IMR-90 (cell line): ENCODE measurements around the gene LFNG. TPM values are rescaled to one million over a fixed set of nuclear protein-coding genes. Genes with fewer than 3 reads are reported as not detected.

Experiments
- ATAC-seq: fragments of 200-7000 bp; cut with Tn5 transposase; 2 replicates; pipeline ENCODE4 v1.9.1; 2020; ENCODE audit warnings: low read depth, mild to moderate bottlenecking, moderate library complexity
- BruUV-seq: library from RNA; stranded (reverse); fragments of 400-500 nt; replicated peaks from 2 replicates; lab custom pipeline; 2021; lab: Mats Ljungman, UMichigan
- CTCF ChIA-PET: fragments of 300-600 bp; formaldehyde crosslinking; extraction: SDS; loops from one replicate; lab custom pipeline; 2021; ENCODE audit warnings: antibody characterized with exemption; lab: Yijun Ruan, JAX
- POLR2A ChIA-PET: fragments of 300-600 bp; sonication (Branson Sonifier 250); formaldehyde crosslinking; loops from one replicate; lab custom pipeline; 2022; ENCODE audit warnings: antibody characterized with exemption; ENCODE audit not compliant: unreplicated experiment; lab: Charles Lee
- DNase-seq: peaks from one replicate; pipeline ENCODE4 v3.0.0; 2013
- H2AFZ ChIP-seq: replicated peaks from 2 replicates; pipeline ENCODE3; 2013; ENCODE audit warnings: low read length, mild to moderate bottlenecking; ENCODE audit not compliant: poor library complexity
- H2AK5ac ChIP-seq: 2 replicates; pipeline ENCODE4 v1.6.1; 2013; ENCODE audit warnings: low read depth, low read length, inconsistent platforms
- H2AK9ac ChIP-seq: replicated peaks from 2 replicates; pipeline ENCODE3; 2013; ENCODE audit warnings: mild to moderate bottlenecking, low read depth, low read length, moderate library complexity; ENCODE audit not compliant: poor library complexity
- H2BK120ac ChIP-seq: 2 replicates; pipeline ENCODE4 v1.6.1; 2013; ENCODE audit warnings: low read depth, low read length, inconsistent platforms
- H2BK15ac ChIP-seq: 3 replicates; pipeline ENCODE4 v1.6.1; 2013; ENCODE audit warnings: low read depth, low read length, inconsistent platforms
- H2BK20ac ChIP-seq: 2 replicates; pipeline ENCODE4 v1.6.1; 2013; ENCODE audit warnings: low read depth, mild to moderate bottlenecking, inconsistent platforms, low read length, moderate library complexity
- H2BK5ac ChIP-seq: 2 replicates; pipeline ENCODE4 v1.6.1; 2013; ENCODE audit warnings: mild to moderate bottlenecking, low read depth, low read length, inconsistent platforms; ENCODE audit not compliant: poor library complexity, severe bottlenecking
- H3K14ac ChIP-seq: replicated peaks from 2 replicates; pipeline ENCODE4 v1.6.1; 2013; ENCODE audit warnings: low read depth, low read length, inconsistent platforms
- H3K18ac ChIP-seq: 2 replicates; pipeline ENCODE4 v1.6.1; 2013; ENCODE audit warnings: low read depth, low read length, control low read depth
- H3K23ac ChIP-seq: 2 replicates; pipeline ENCODE4 v1.6.1; 2013; ENCODE audit warnings: low read depth, low read length, inconsistent platforms
- H3K27ac ChIP-seq: 2 replicates; pipeline ENCODE4 v1.5.1; 2013; ENCODE audit warnings: mild to moderate bottlenecking, control low read depth, low read length; ENCODE audit not compliant: insufficient read depth
- H3K27me3 ChIP-seq: 2 replicates; pipeline ENCODE4 v1.6.1; 2013; ENCODE audit warnings: low read length; ENCODE audit not compliant: control insufficient read depth, insufficient read depth
- H3K36me3 ChIP-seq: 2 replicates; pipeline ENCODE4 v1.6.1; 2013; ENCODE audit warnings: low read length, mixed read lengths; ENCODE audit not compliant: control insufficient read depth, insufficient read depth
- H3K4ac ChIP-seq: 2 replicates; pipeline ENCODE4 v1.6.1; 2013; ENCODE audit warnings: low read depth, low read length, inconsistent platforms
- H3K4me1 ChIP-seq: 2 replicates; pipeline ENCODE4 v1.6.1; 2013; ENCODE audit warnings: low read length, mixed read lengths; ENCODE audit not compliant: control insufficient read depth, insufficient read depth
- H3K4me2 ChIP-seq: 2 replicates; pipeline ENCODE4 v1.6.1; 2013; ENCODE audit warnings: low read depth, mild to moderate bottlenecking, control low read depth, low read length, moderate library complexity
- H3K4me3 ChIP-seq: 2 replicates; pipeline ENCODE4 v1.5.1; 2013; ENCODE audit warnings: low read depth, mild to moderate bottlenecking, control low read depth, low read length, moderate library complexity; ENCODE audit not compliant: insufficient read depth
- H3K56ac ChIP-seq: 2 replicates; pipeline ENCODE4 v1.6.1; 2013; ENCODE audit warnings: low read length, inconsistent platforms; ENCODE audit not compliant: insufficient read depth; ENCODE audit errors: extremely low read depth
- H3K79me1 ChIP-seq, 2 experiments: 2 replicates each; pipeline ENCODE4 v1.6.1; 2013; ENCODE audit warnings: low read length in 2 of 2, inconsistent platforms in 1 of 2, low read depth in 1 of 2
- H3K9ac ChIP-seq: 2 replicates; pipeline ENCODE4 v1.6.1; 2013; ENCODE audit warnings: low read depth, low read length, control low read depth
- H3K9me1 ChIP-seq: 2 replicates; pipeline ENCODE4 v1.6.1; 2013; ENCODE audit warnings: low read length, inconsistent platforms; ENCODE audit not compliant: insufficient read depth
- H3K9me3 ChIP-seq: 2 replicates; pipeline ENCODE4 v1.6.1; 2013; ENCODE audit warnings: low read length; ENCODE audit not compliant: control insufficient read depth, insufficient read depth
- H4K20me1 ChIP-seq: 2 replicates; pipeline ENCODE4 v1.6.1; 2013; ENCODE audit warnings: low read length, inconsistent platforms; ENCODE audit not compliant: insufficient read depth
- H4K5ac ChIP-seq: 2 replicates; pipeline ENCODE4 v1.6.1; 2013; ENCODE audit warnings: mild to moderate bottlenecking, low read depth, low read length, control low read depth
- H4K8ac ChIP-seq, 2 experiments: 2 replicates each; pipeline ENCODE4 v1.6.1; 2013; ENCODE audit warnings: low read depth in 2 of 2, low read length in 2 of 2, control low read depth in 1 of 2, inconsistent platforms in 1 of 2
- H4K91ac ChIP-seq: 2 replicates; pipeline ENCODE4 v1.6.1; 2013; ENCODE audit warnings: low read depth, low read length, inconsistent platforms; ENCODE audit not compliant: insufficient read depth
- BHLHE40 ChIP-seq: fragments of 150-350 bp; IDR thresholded peaks from 2 replicates; pipeline ENCODE4 v1.6.1; 2016; ENCODE audit warnings: mild to moderate bottlenecking, low read depth, low read length
- CEBPB ChIP-seq: IDR thresholded peaks from 2 replicates; pipeline ENCODE4 v1.6.1; 2012; ENCODE audit warnings: low read depth, low read length, improper control_type of control experiment
- CHD1 ChIP-seq: IDR thresholded peaks from 2 replicates; pipeline ENCODE4 v1.6.1; 2012; ENCODE audit warnings: low read depth, low read length, improper control_type of control experiment
- FOS ChIP-seq: fragments of 150-350 bp; IDR thresholded peaks from 2 replicates; pipeline ENCODE4 v1.6.1; 2016; ENCODE audit warnings: low read depth, low read length
- MAFK ChIP-seq: IDR thresholded peaks from 2 replicates; pipeline ENCODE4 v1.6.1; 2012; ENCODE audit warnings: low read depth, low read length, improper control_type of control experiment
- MAZ ChIP-seq: IDR thresholded peaks from 2 replicates; pipeline ENCODE4 v1.6.1; 2012; ENCODE audit warnings: low read depth, mild to moderate bottlenecking, low read length, improper control_type of control experiment, moderate library complexity, borderline replicate concordance
- MXI1 ChIP-seq: IDR thresholded peaks from 2 replicates; pipeline ENCODE4 v1.6.1; 2012; ENCODE audit warnings: low read depth, mild to moderate bottlenecking, low read length, moderate library complexity, borderline replicate concordance
- NFE2L2 ChIP-seq: fragments of 150-350 bp; IDR thresholded peaks from 2 replicates; pipeline ENCODE4 v1.6.1; 2016; ENCODE audit warnings: low read depth, mild to moderate bottlenecking, low read length
- POLR2A ChIP-seq: IDR thresholded peaks from 2 replicates; pipeline ENCODE4 v1.6.1; 2012; ENCODE audit warnings: mild to moderate bottlenecking, low read depth, low read length
- RAD21 ChIP-seq: IDR thresholded peaks from 2 replicates; pipeline ENCODE4 v1.6.1; 2012; ENCODE audit warnings: low read length, improper control_type of control experiment
- RCOR1 ChIP-seq: IDR thresholded peaks from 2 replicates; pipeline ENCODE4 v1.6.1; 2012; ENCODE audit warnings: mild to moderate bottlenecking, low read length, improper control_type of control experiment; ENCODE audit not compliant: insufficient replicate concordance
- RFX5 ChIP-seq: IDR thresholded peaks from 2 replicates; pipeline ENCODE4 v1.8.0; 2012; ENCODE audit warnings: low read depth, mild to moderate bottlenecking, low read length, moderate library complexity
- SMC3 ChIP-seq: fragments of 150-350 bp; IDR thresholded peaks from 2 replicates; pipeline ENCODE4 v1.6.1; 2016; ENCODE audit warnings: low read depth, mild to moderate bottlenecking, antibody characterized with exemption, low read length, moderate library complexity
- WGBS, 2 experiments: methylation state at CpG; one replicate each; pipeline versions ENCODE4 v1.1.5 to v1.1.7; 2013; ENCODE audit warnings: missing lambda C conversion rate in 2 of 2; ENCODE audit not compliant: insufficient read length in 1 of 2; ENCODE audit errors: extremely low coverage in 2 of 2; 5-methylcytosine and 5-hydroxymethylcytosine counted together
- dilution Hi-C: fragments of 300-500 bp; cut with HindIII; formaldehyde crosslinking; loops from one replicate; pipeline ENCODE4 v1.14.3; 2018; ENCODE audit warnings: low sequenced_read_pairs; ENCODE audit not compliant: unreplicated experiment
- in situ Hi-C: fragments of 300-500 bp; cut with MboI; formaldehyde crosslinking; loops from 3 replicates; pipeline ENCODE4 v1.14.3; 2019; ENCODE audit warnings: low sequenced_read_pairs, inconsistent platforms, mixed read lengths
- intact Hi-C: fragments of 100-400 bp; cut with micrococcal nuclease; formaldehyde crosslinking; loops from 2 replicates; pipeline ENCODE4 v1.10.0; 2022
- polyA plus RNA-seq, 3 experiments: library from polyadenylated mRNA; depleted of rRNA; stranded (reverse); fragments of >200 nt; gene quantifications; 2 replicates each; pipeline ENCODE4 v1.2.3, GENCODE V29; 2012; ENCODE audit warnings: low replicate concordance in 1 of 3
- total RNA-seq: library from RNA; depleted of rRNA; stranded (reverse); fragments of >200 nt; gene quantifications from 2 replicates; pipeline ENCODE4 v1.2.3, GENCODE V29; 2012
- TF ChIP-seq, protein P1 (sequence below): fragments of 150-350 bp; IDR thresholded peaks from 2 replicates; pipeline ENCODE4 v1.6.1; 2017; ENCODE audit warnings: mild to moderate bottlenecking, antibody characterized with exemption, low read length, low read depth
- TF ChIP-seq, protein P2 (sequence below): fragments of 150-350 bp; IDR thresholded peaks from 2 replicates; pipeline ENCODE4 v1.6.1; 2016; ENCODE audit warnings: low read depth, mild to moderate bottlenecking, low read length, moderate library complexity, borderline replicate concordance
- TF ChIP-seq, protein P3 (sequence below): conservative IDR thresholded peaks from 2 replicates; pipeline ENCODE4 v1.5.1; 2012; ENCODE audit warnings: mild to moderate bottlenecking, low read depth, low read length, improper control_type of control experiment

Gene LFNG
- total and polyA plus RNA-seq, 2 of the 4 experiments (the other 2 are of a cell fraction) = 1.8 to 5.1 TPM

DNA sequence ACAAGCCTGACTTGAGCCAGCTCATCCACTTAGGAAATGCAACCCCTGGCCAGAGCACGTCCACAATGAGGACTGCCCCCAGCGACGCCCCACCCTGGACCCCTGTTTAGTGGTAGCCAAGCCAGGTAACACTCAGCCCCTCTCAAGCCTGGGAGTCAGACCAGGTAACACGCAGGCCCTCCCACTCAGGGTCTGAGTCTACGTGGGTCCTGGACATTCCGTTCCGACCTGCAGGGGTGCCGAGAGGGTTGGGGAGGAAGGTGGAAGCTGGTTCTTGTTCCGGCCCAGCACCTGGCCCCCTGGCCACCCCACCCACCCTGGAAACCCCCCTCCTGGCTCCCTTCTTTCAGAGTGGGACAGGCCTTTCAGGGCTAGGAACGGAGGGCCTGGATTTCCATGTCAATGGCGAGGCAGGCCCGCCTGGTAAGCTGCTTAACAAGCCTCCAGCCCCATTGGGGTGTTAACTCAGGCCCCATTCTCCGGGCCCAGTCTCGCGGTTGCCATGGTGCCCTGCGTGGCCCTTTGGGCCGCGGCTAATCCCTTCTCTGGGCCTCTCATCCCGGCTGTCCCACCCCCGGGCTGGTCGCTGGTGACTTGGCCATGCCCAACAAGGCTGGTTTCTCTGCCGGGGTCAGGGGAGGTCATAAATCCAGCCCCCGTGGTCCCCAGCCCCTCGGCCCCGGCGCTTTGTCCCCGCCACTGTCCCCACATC, 19.7 kb upstream of the LFNG start:
- Histone ChIP-seq H3K9me1 (no peaks in the 10 kb centered on the region), H3K79me1 (no peaks in the 10 kb centered on the region), H3K18ac (no peak overlapping the region), H3K4me3 (no peak overlapping the region), H3K27ac (no peak overlapping the region), H2BK15ac (no peak overlapping the region), H4K8ac (no peak overlapping the region), H4K91ac (no peak overlapping the region), H3K4ac (no peak overlapping the region), H3K9me3 (no peaks in the 10 kb centered on the region), H2BK120ac (no peak overlapping the region), H3K4me2 (no peak overlapping the region), H3K56ac (no peak overlapping the region), H2AK5ac (no peak overlapping the region), H2BK5ac (no peak overlapping the region), H4K5ac (no peak overlapping the region), H3K9ac (no peak overlapping the region), H2AFZ (no peak overlapping the region), H2AK9ac (no peak overlapping the region), H3K4me1 (peaks cover 3% of the 10 kb centered on the region; the same call in 1 of the 2 replicates), H3K14ac (no peak overlapping the region), H3K36me3 (no peaks in the 10 kb centered on the region), H3K27me3 (peaks cover 6% of the 10 kb centered on the region; the same call in 1 of the 2 replicates), H4K20me1 (no peaks in the 10 kb centered on the region), H2BK20ac (no peak overlapping the region), H3K23ac (no peak overlapping the region)
- dilution Hi-C loops (no loop called here), in situ Hi-C loops (no loop called here), intact Hi-C loops (loop anchor here (2.0 kb wide), 1 partner anchor 17 kb away; no protein-coding TSS in a partner anchor)
- 76% methylated on average over 14 of the region's 27 CpGs; no CpG with 5 or more reads in 1 of the 2 experiments for WGBS, 2 experiments
- no peak for ATAC-seq
- ChIA-PET POLR2A (no interaction called here), CTCF (no interaction called here)
- no peak for TF ChIP-seq FOS
- no peak for TF ChIP-seq SMC3
- TF ChIP-seq CEBPB = no peak
- TF ChIP-seq RFX5 = no peak
- no peak for TF ChIP-seq MAFK
- no peak for TF ChIP-seq MXI1
- no peak for TF ChIP-seq BHLHE40
- TF ChIP-seq, protein P1, sequence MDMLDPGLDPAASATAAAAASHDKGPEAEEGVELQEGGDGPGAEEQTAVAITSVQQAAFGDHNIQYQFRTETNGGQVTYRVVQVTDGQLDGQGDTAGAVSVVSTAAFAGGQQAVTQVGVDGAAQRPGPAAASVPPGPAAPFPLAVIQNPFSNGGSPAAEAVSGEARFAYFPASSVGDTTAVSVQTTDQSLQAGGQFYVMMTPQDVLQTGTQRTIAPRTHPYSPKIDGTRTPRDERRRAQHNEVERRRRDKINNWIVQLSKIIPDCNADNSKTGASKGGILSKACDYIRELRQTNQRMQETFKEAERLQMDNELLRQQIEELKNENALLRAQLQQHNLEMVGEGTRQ = no peak
- TF ChIP-seq CHD1 = no peak
- TF ChIP-seq, protein P2, sequence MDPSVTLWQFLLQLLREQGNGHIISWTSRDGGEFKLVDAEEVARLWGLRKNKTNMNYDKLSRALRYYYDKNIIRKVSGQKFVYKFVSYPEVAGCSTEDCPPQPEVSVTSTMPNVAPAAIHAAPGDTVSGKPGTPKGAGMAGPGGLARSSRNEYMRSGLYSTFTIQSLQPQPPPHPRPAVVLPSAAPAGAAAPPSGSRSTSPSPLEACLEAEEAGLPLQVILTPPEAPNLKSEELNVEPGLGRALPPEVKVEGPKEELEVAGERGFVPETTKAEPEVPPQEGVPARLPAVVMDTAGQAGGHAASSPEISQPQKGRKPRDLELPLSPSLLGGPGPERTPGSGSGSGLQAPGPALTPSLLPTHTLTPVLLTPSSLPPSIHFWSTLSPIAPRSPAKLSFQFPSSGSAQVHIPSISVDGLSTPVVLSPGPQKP = no peak
- TF ChIP-seq RAD21 = no peak
- TF ChIP-seq POLR2A = no peak
- no peak for TF ChIP-seq RCOR1
- TF ChIP-seq, protein P3, sequence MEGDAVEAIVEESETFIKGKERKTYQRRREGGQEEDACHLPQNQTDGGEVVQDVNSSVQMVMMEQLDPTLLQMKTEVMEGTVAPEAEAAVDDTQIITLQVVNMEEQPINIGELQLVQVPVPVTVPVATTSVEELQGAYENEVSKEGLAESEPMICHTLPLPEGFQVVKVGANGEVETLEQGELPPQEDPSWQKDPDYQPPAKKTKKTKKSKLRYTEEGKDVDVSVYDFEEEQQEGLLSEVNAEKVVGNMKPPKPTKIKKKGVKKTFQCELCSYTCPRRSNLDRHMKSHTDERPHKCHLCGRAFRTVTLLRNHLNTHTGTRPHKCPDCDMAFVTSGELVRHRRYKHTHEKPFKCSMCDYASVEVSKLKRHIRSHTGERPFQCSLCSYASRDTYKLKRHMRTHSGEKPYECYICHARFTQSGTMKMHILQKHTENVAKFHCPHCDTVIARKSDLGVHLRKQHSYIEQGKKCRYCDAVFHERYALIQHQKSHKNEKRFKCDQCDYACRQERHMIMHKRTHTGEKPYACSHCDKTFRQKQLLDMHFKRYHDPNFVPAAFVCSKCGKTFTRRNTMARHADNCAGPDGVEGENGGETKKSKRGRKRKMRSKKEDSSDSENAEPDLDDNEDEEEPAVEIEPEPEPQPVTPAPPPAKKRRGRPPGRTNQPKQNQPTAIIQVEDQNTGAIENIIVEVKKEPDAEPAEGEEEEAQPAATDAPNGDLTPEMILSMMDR = no peak
- no peak for TF ChIP-seq NFE2L2
- TF ChIP-seq MAZ = no peak
- no peak for DNase-seq
- BruUV-seq = no TSS peak
